ENCODE measurements around the gene SCAF11.

Gene SCAF11

GRCh38 chr12:45962553-45963325, 27.6 kb downstream of the SCAF11 start:
- no peak for TF ChIP-seq CTCF (IDR thresholded peaks at IDR 0.05; ENCODE audit: extremely low read depth, missing control alignments)
- no peak for DNase-seq (ENCODE audit: low spot score)

GRCh38 chr12:45959728-45960127, 30.6 kb downstream of the SCAF11 start:
- TF ChIP-seq CTCF (IDR thresholded peaks at IDR 0.05; ENCODE audit: extremely low read depth, missing control alignments), result no peak
- DNase-seq (ENCODE audit: low spot score), result no peak

GRCh38 chr12:45959025-45959424, 31.3 kb downstream of the SCAF11 start:
- TF ChIP-seq CTCF (IDR thresholded peaks at IDR 0.05; ENCODE audit: extremely low read depth, missing control alignments), result no peak
- no peak for DNase-seq (ENCODE audit: low spot score)

GRCh38 chr12:45948546-45948945, 41.8 kb downstream of the SCAF11 start:
- DNase-seq (ENCODE audit: low spot score), result no peak
- no peak for TF ChIP-seq CTCF (IDR thresholded peaks at IDR 0.05; ENCODE audit: extremely low read depth, missing control alignments)

GRCh38 chr12:45946435-45946834, 43.9 kb downstream of the SCAF11 start:
- no peak for TF ChIP-seq CTCF (IDR thresholded peaks at IDR 0.05; ENCODE audit: extremely low read depth, missing control alignments)
- no peak for DNase-seq (ENCODE audit: low spot score)

GRCh38 chr12:45944771-45945170, 45.6 kb downstream of the SCAF11 start:
- DNase-seq (ENCODE audit: low spot score), result no peak
- no peak for TF ChIP-seq CTCF (IDR thresholded peaks at IDR 0.05; ENCODE audit: extremely low read depth, missing control alignments)

- no peak for DNase-seq (ENCODE audit: low spot score)
- no peak for TF ChIP-seq CTCF (IDR thresholded peaks at IDR 0.05; ENCODE audit: extremely low read depth, missing control alignments)
Observed at GRCh38 chr12:45939759-45940158, 50.6 kb downstream of the SCAF11 start.

Data from GM20000 (cell line).